ENCODE measurements around the gene SLC38A10.

The SLC38A10 gene

GRCh38 chr17:81261582-81262336, 33.3 kb downstream of the SLC38A10 start:
- Histone ChIP-seq H4K91ac (ENCODE audit: low read length) (no peak overlapping the region), H2BK15ac (ENCODE audit: low read depth, poor library complexity, severe bottlenecking) (no peak overlapping the region), H3K4me2 (ENCODE audit: low read length, poor library complexity, severe bottlenecking) (no peak overlapping the region), H3K9me3 (ENCODE audit: control insufficient read depth, low read length) (no peaks in the 10 kb centered on the region), H3K27me3 (ENCODE audit: control insufficient read depth in 1 of 2, insufficient read depth in 1 of 2, low read length in 2 of 2) (no peaks in the 10 kb centered on the region), H3K4ac (ENCODE audit: low read depth in 1 of 2, low read length in 2 of 2) (no peak overlapping the region), H3K9ac (ENCODE audit: low read length) (no peak overlapping the region), H3K18ac (ENCODE audit: low read depth in 1 of 2, low read length in 2 of 2) (no peak overlapping the region), H2BK120ac (ENCODE audit: low read depth, low read length) (no peak overlapping the region), H2BK5ac (ENCODE audit: low read depth, low read length, poor library complexity, severe bottlenecking) (no peak overlapping the region), H4K8ac (ENCODE audit: low read length) (no peak overlapping the region), H3K36me3 (ENCODE audit: control insufficient read depth in 1 of 2, insufficient read depth in 2 of 2, low read depth in 1 of 2, low read length in 2 of 2) (peaks cover 63 to 92% of the 10 kb centered on the region in 2 experiments), H2AK5ac (ENCODE audit: low read length, severe bottlenecking) (no peak overlapping the region), H2BK12ac (ENCODE audit: low read length in 2 of 2) (no peak overlapping the region), H2AFZ (ENCODE audit: low read depth, low read length) (no peak overlapping the region), H3K14ac (ENCODE audit: low read length in 2 of 2) (no peak overlapping the region), H3K27ac (ENCODE audit: low read length, poor library complexity, severe bottlenecking) (no peak overlapping the region), H3K23ac (ENCODE audit: low read length in 2 of 2) (no peak overlapping the region), H3K79me1 (replicated peaks; ENCODE audit: low read length, poor library complexity, severe bottlenecking) (peaks cover 28% of the 10 kb centered on the region), H3K4me3 (ENCODE audit: insufficient read depth in 1 of 2, low read depth in 1 of 2, low read length in 2 of 2) (no peak overlapping the region), H3K4me1 (ENCODE audit: control insufficient read depth, insufficient read depth, low read depth, low read length) (peaks cover under 1% of the 10 kb centered on the region)
- 94% methylated on average over 32 of the region's 36 CpGs for WGBS
- no peak for DNase-seq

DNA sequence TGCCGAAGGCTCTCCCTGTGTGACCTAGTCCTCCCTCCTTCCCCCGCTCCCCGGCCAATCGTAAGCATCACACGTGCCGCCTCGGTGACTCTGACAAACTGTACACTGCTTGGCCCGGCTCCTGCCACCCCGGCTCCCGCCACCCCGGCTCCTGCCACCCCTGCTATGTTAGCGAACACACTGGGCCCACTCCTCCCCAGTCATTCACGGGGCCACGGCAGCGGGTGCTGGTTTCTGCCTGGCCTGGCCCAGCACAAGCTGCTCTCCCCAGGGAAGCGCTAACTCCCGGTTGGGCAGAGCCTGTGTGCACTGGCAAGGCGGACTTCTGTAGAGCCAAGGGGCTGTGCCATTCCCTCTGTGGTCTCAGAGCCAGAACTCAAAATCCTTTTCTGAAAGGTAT, 34.0 kb downstream of the SLC38A10 start:
- Histone ChIP-seq H3K27ac (ENCODE audit: low read length, poor library complexity, severe bottlenecking) (no peak overlapping the region), H2BK5ac (ENCODE audit: low read depth, low read length, poor library complexity, severe bottlenecking) (no peak overlapping the region), H3K27me3 (ENCODE audit: control insufficient read depth in 1 of 2, insufficient read depth in 1 of 2, low read length in 2 of 2) (no peaks in the 10 kb centered on the region), H2BK15ac (ENCODE audit: low read depth, poor library complexity, severe bottlenecking) (no peak overlapping the region), H3K9ac (ENCODE audit: low read length) (no peak overlapping the region), H4K91ac (ENCODE audit: low read length) (no peak overlapping the region), H3K9me3 (ENCODE audit: control insufficient read depth, low read length) (no peaks in the 10 kb centered on the region), H2BK120ac (ENCODE audit: low read depth, low read length) (no peak overlapping the region), H3K4me3 (ENCODE audit: insufficient read depth in 1 of 2, low read depth in 1 of 2, low read length in 2 of 2) (no peak overlapping the region), H3K79me1 (replicated peaks; ENCODE audit: low read length, poor library complexity, severe bottlenecking) (peaks cover 28% of the 10 kb centered on the region), H3K4ac (ENCODE audit: low read depth in 1 of 2, low read length in 2 of 2) (no peak overlapping the region), H3K36me3 (ENCODE audit: control insufficient read depth in 1 of 2, insufficient read depth in 2 of 2, low read depth in 1 of 2, low read length in 2 of 2) (peaks cover 63 to 96% of the 10 kb centered on the region in 2 experiments), H3K4me1 (ENCODE audit: control insufficient read depth, insufficient read depth, low read depth, low read length) (peaks cover 6% of the 10 kb centered on the region), H2BK12ac (ENCODE audit: low read length in 2 of 2) (no peak overlapping the region), H2AFZ (ENCODE audit: low read depth, low read length) (no peak overlapping the region), H3K14ac (ENCODE audit: low read length in 2 of 2) (no peak overlapping the region), H4K8ac (ENCODE audit: low read length) (no peak overlapping the region), H3K23ac (ENCODE audit: low read length in 2 of 2) (no peak overlapping the region), H3K18ac (ENCODE audit: low read depth in 1 of 2, low read length in 2 of 2) (no peak overlapping the region), H2AK5ac (ENCODE audit: low read length, severe bottlenecking) (no peak overlapping the region), H3K4me2 (ENCODE audit: low read length, poor library complexity, severe bottlenecking) (no peak overlapping the region)
- 95% methylated on average over 18 of the region's 18 CpGs for WGBS
- no peak for DNase-seq

- no peak overlapping the region for H3K18ac ChIP-seq (ENCODE audit: low read depth in 1 of 2, low read length in 2 of 2)
- no peak overlapping the region for H3K23ac ChIP-seq (ENCODE audit: low read length in 2 of 2)
- no peak overlapping the region for H3K9ac ChIP-seq (ENCODE audit: low read length)
- H3K79me1 ChIP-seq (replicated peaks; ENCODE audit: low read length, poor library complexity, severe bottlenecking) = peaks cover 26% of the 10 kb centered on the region
- H3K4me1 ChIP-seq (ENCODE audit: control insufficient read depth, insufficient read depth, low read depth, low read length) = peaks cover 10% of the 10 kb centered on the region
- H2AFZ ChIP-seq (ENCODE audit: low read depth, low read length) = no peak overlapping the region
- no peak overlapping the region for H3K4me3 ChIP-seq (ENCODE audit: insufficient read depth in 1 of 2, low read depth in 1 of 2, low read length in 2 of 2)
- no peak overlapping the region for H2AK5ac ChIP-seq (ENCODE audit: low read length, severe bottlenecking)
- no peak overlapping the region for H3K4me2 ChIP-seq (ENCODE audit: low read length, poor library complexity, severe bottlenecking)
- no peak overlapping the region for H3K27ac ChIP-seq (ENCODE audit: low read length, poor library complexity, severe bottlenecking)
- H3K27me3 ChIP-seq (ENCODE audit: control insufficient read depth in 1 of 2, insufficient read depth in 1 of 2, low read length in 2 of 2) = no peaks in the 10 kb centered on the region
- no peaks in the 10 kb centered on the region for H3K9me3 ChIP-seq (ENCODE audit: control insufficient read depth, low read length)
- no peak overlapping the region for H3K4ac ChIP-seq (ENCODE audit: low read depth in 1 of 2, low read length in 2 of 2)
- no peak overlapping the region for H3K14ac ChIP-seq (ENCODE audit: low read length in 2 of 2)
- DNase-seq = no peak
- 96% methylated on average over 19 of the region's 19 CpGs for WGBS
- no peak overlapping the region for H2BK5ac ChIP-seq (ENCODE audit: low read depth, low read length, poor library complexity, severe bottlenecking)
- H2BK15ac ChIP-seq (ENCODE audit: low read depth, poor library complexity, severe bottlenecking) = no peak overlapping the region
- H4K91ac ChIP-seq (ENCODE audit: low read length) = no peak overlapping the region
- no peak overlapping the region for H4K8ac ChIP-seq (ENCODE audit: low read length)
- no peak overlapping the region for H2BK12ac ChIP-seq (ENCODE audit: low read length in 2 of 2)
- H2BK120ac ChIP-seq (ENCODE audit: low read depth, low read length) = no peak overlapping the region
- H3K36me3 ChIP-seq (ENCODE audit: control insufficient read depth in 1 of 2, insufficient read depth in 2 of 2, low read depth in 1 of 2, low read length in 2 of 2) = peaks cover 58 to 94% of the 10 kb centered on the region in 2 experiments
Observed at GRCh38 chr17:81260641-81261040, 34.5 kb downstream of the SLC38A10 start.

- Histone ChIP-seq H4K8ac (ENCODE audit: low read length) (no peak overlapping the region), H3K4me3 (ENCODE audit: insufficient read depth in 1 of 2, low read depth in 1 of 2, low read length in 2 of 2) (no peak overlapping the region), H3K9me3 (ENCODE audit: control insufficient read depth, low read length) (no peaks in the 10 kb centered on the region), H3K23ac (ENCODE audit: low read length in 2 of 2) (no peak overlapping the region), H2AFZ (ENCODE audit: low read depth, low read length) (no peak overlapping the region), H3K4me1 (ENCODE audit: control insufficient read depth, insufficient read depth, low read depth, low read length) (peaks cover 15% of the 10 kb centered on the region), H4K91ac (ENCODE audit: low read length) (no peak overlapping the region), H3K9ac (ENCODE audit: low read length) (no peak overlapping the region), H2BK12ac (ENCODE audit: low read length in 2 of 2) (no peak overlapping the region), H2BK120ac (ENCODE audit: low read depth, low read length) (no peak overlapping the region), H2AK5ac (ENCODE audit: low read length, severe bottlenecking) (no peak overlapping the region), H3K79me1 (replicated peaks; ENCODE audit: low read length, poor library complexity, severe bottlenecking) (peaks cover 23% of the 10 kb centered on the region), H3K18ac (ENCODE audit: low read depth in 1 of 2, low read length in 2 of 2) (no peak overlapping the region), H3K14ac (ENCODE audit: low read length in 2 of 2) (no peak overlapping the region), H2BK5ac (ENCODE audit: low read depth, low read length, poor library complexity, severe bottlenecking) (no peak overlapping the region), H3K27me3 (ENCODE audit: control insufficient read depth in 1 of 2, insufficient read depth in 1 of 2, low read length in 2 of 2) (no peaks in the 10 kb centered on the region), H3K36me3 (ENCODE audit: control insufficient read depth in 1 of 2, insufficient read depth in 2 of 2, low read depth in 1 of 2, low read length in 2 of 2) (peaks cover 54 to 89% of the 10 kb centered on the region in 2 experiments), H3K4me2 (ENCODE audit: low read length, poor library complexity, severe bottlenecking) (no peak overlapping the region), H2BK15ac (ENCODE audit: low read depth, poor library complexity, severe bottlenecking) (no peak overlapping the region), H3K4ac (ENCODE audit: low read depth in 1 of 2, low read length in 2 of 2) (no peak overlapping the region), H3K27ac (ENCODE audit: low read length, poor library complexity, severe bottlenecking) (no peak overlapping the region)
- DNase-seq = no peak
- 95% methylated on average over 17 of the region's 17 CpGs for WGBS
Observed at GRCh38 chr17:81260171-81260570, 34.9 kb downstream of the SLC38A10 start.
